KMS-11 (cell line): ENCODE data around the gene TCF7.
A peak's percentile ranks its signal among the peaks of the same experiment; 100 is the strongest.

ENCODE experiments used
- H2AFZ ChIP-seq: fragments of 200-600 bp; sonication (generic); 2 replicates; pipeline ENCODE4 v1.6.1; 2016; ENCODE audit warnings: antibody characterized with exemption, mixed run types, low read depth
- H3K27ac ChIP-seq: fragments of 200-600 bp; sonication (generic); 2 replicates; pipeline ENCODE4 v1.6.1; 2016; ENCODE audit warnings: mild to moderate bottlenecking, mixed run types
- H3K27me3 ChIP-seq: fragments of 200-600 bp; sonication (generic); 2 replicates; pipeline ENCODE4 v1.6.1; 2017; ENCODE audit warnings: mild to moderate bottlenecking, low read depth, mixed run types, moderate library complexity; ENCODE audit not compliant: insufficient read depth
- H3K36me3 ChIP-seq: fragments of 200-600 bp; sonication (generic); 2 replicates; pipeline ENCODE4 v1.6.1; 2017; ENCODE audit warnings: mild to moderate bottlenecking, mixed run types; ENCODE audit not compliant: insufficient read depth
- H3K4me1 ChIP-seq: fragments of 200-600 bp; sonication (generic); 2 replicates; pipeline ENCODE4 v1.6.1; 2016; ENCODE audit warnings: mild to moderate bottlenecking, low read depth, mixed run types; ENCODE audit not compliant: poor library complexity, severe bottlenecking
- H3K4me2 ChIP-seq: fragments of 200-600 bp; sonication (generic); 2 replicates; pipeline ENCODE4 v1.7.0; 2016; ENCODE audit warnings: mild to moderate bottlenecking, mixed run types
- H3K4me3 ChIP-seq: fragments of 200-600 bp; sonication (generic); IDR thresholded peaks from 2 replicates; pipeline ENCODE4 v1.6.1; 2017; ENCODE audit warnings: low read depth, low read length, mixed read lengths; ENCODE audit not compliant: insufficient read depth
- H3K79me2 ChIP-seq: fragments of 200-600 bp; sonication (generic); 2 replicates; pipeline ENCODE4 v1.6.1; 2016; ENCODE audit warnings: low read depth, mixed run types; ENCODE audit not compliant: insufficient read depth
- H3K9ac ChIP-seq: fragments of 200-600 bp; sonication (generic); 2 replicates; pipeline ENCODE4 v1.6.1; 2016; ENCODE audit warnings: mild to moderate bottlenecking, mixed run types
- H4K20me1 ChIP-seq: fragments of 200-600 bp; sonication (generic); 2 replicates; pipeline ENCODE4 v1.6.1; 2016; ENCODE audit warnings: mild to moderate bottlenecking, mixed run types; ENCODE audit not compliant: insufficient read depth
- CTCF ChIP-seq: fragments of 200-600 bp; sonication (generic); conservative IDR thresholded peaks from 2 replicates; pipeline ENCODE4 v1.6.1; 2017; ENCODE audit warnings: low read depth, mild to moderate bottlenecking, antibody characterized with exemption, low read length, moderate library complexity, mixed read lengths

Gene TCF7

DNA sequence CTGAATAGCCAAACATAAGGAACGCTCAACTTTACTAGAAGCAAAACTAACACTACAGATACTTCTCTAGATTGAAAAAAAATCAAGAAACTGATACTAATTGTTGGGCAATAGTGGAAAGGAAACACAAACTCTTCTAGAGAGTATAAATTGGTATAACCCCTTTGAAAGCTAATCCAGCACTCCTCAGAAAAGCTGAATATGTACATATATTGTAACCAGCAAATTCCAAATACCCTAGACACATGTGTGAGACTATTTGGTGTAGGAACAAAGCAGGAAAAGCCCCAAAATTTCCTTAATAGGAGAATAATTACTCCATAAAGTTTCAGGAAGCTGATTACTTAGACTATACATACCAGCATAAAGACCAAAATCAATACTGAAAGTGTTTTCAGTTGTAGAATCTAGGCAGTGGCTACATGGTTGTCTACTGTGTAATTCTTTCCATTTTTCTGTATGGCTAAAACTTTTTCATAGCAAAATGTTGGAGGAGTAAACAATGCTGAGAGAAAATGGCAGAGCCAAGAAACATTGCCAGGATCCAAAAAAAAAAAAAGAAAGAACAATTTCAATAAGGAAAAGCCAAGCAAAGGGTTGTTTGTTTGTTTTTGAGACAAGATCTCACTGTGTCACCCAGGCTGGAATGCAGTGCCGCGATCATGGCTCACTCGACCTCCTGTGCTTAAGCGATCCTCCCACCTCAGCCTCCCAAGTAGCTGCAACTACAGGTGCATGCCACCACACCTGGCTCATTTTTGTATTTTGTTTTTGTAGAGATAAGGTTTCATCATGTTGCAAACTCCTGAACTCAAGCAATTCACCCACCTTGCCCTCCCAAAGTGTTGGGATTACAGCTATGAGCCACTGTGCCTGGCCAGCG lies 47.3 kb downstream of the TCF7 start:
- Histone ChIP-seq H3K4me2 (no peak overlapping the region), H3K27ac (no peak overlapping the region), H3K9ac (no peak overlapping the region), H4K20me1 (peaks cover 5% of the 10 kb centered on the region; the same call in 1 of the 2 replicates), H3K27me3 (no peaks in the 10 kb centered on the region), H3K4me1 (peaks cover 8% of the 10 kb centered on the region), H2AFZ (no peak overlapping the region), H3K36me3 (peaks cover 6% of the 10 kb centered on the region; the same call in 1 of the 2 replicates), H3K4me3 (no peak overlapping the region), H3K79me2 (no peaks in the 10 kb centered on the region; the same call in 1 of the 2 replicates)
- TF ChIP-seq CTCF: no peak

- TF ChIP-seq CTCF: no peak
These were observed 48.1 kb downstream of the TCF7 start for GRCh38 chr5:134162592-134162991.

DNA sequence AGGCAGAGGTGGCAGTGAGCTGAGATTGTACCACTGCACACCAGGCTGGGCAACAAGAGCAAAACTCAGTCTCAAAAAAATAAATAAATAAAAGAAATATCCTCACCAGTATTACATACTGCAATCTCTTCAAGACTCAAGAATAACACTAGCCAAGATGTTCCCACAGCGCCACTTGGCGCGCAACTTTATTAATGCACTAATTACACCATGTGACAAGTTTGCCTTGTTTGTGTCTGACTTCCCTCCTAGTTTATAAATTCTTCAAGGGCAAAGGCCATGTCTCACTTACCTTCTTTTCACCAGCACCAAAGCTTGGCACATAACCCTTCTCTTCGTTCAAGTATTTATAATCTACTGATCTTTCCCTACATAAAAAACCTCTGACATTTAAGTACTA lies 57.5 kb downstream of the TCF7 start:
- Histone ChIP-seq H3K36me3 (peaks cover 11% of the 10 kb centered on the region), H4K20me1 (peaks cover 11% of the 10 kb centered on the region), H3K27me3 (no peaks in the 10 kb centered on the region), H3K4me1 (peaks cover 13% of the 10 kb centered on the region), H3K27ac (no peak overlapping the region), H2AFZ (no peak overlapping the region), H3K4me2 (no peak overlapping the region), H3K9ac (no peak overlapping the region), H3K4me3 (no peak overlapping the region), H3K79me2 (peaks cover 81% of the 10 kb centered on the region)
- TF ChIP-seq CTCF: no peak

More at GRCh38 chr5:134162592-134162991, 48.1 kb downstream of the TCF7 start:
- peaks cover 8% of the 10 kb centered on the region for H3K4me1 ChIP-seq
- no peaks in the 10 kb centered on the region; the same call in 1 of the 2 replicates for H3K79me2 ChIP-seq
- no peak overlapping the region for H3K4me3 ChIP-seq
- H3K36me3 ChIP-seq: peaks cover 11% of the 10 kb centered on the region; the same call in 1 of the 2 replicates
- H2AFZ ChIP-seq: no peak overlapping the region
- no peak overlapping the region for H3K4me2 ChIP-seq
- H3K27me3 ChIP-seq: no peaks in the 10 kb centered on the region
- H3K9ac ChIP-seq: no peak overlapping the region
- no peak overlapping the region for H3K27ac ChIP-seq
- peaks cover 5% of the 10 kb centered on the region; the same call in 1 of the 2 replicates for H4K20me1 ChIP-seq

DNA sequence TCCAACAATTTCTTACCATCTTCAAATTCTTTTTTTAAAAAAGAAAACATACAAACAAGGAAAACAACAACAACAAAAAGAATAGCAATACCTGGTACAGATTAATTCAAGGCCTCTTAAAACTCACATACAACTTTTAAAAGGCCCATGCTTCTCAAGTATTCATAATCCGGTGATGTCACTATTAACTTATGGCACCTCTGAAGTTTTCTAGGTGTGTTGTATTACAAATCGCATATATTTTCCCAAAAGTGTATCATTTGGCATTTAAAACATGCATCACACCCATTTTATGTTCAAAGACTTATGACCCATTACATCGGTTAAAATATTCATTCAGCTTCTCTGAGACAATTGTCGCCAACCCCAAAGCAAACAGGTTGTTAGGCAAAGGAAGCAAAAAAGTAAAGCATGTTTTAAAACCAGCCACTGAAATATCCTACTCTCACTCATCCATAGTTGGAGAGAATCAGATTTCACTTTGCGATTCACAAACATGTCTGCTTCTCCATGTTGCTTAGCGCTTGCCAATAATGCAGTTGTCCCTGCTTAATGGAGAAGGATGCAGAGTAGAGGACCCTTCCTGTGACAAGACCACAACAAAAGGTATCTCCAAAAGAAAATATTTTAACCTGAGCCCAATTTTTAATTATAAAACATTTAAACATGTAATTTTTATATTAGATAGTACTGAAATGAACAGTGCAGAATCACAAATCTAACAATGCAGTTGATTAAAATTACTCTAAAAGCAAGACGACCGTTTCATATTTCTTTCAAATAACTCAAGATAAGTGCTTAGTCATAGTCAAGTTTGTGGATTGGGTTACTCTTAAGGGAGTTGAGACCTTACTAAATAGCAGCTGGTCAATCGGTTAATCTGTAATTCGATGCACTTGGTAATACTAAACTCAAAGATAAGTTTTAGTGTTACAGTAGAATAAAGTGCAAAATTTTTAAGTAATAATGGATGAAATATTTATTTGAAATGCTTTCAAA lies 60.7 kb downstream of the TCF7 start:
- Histone ChIP-seq H3K27me3 (no peaks in the 10 kb centered on the region), H3K4me1 (peaks cover 19% of the 10 kb centered on the region), H3K36me3 (peaks cover 8% of the 10 kb centered on the region), H3K4me2 (peak overlapping the region; percentile 90), H3K4me3 (no peak overlapping the region), H3K79me2 (peaks cover 62% of the 10 kb centered on the region), H2AFZ (no peak overlapping the region), H3K27ac (peak overlapping the region; percentile 97), H3K9ac (peak overlapping the region; percentile 99), H4K20me1 (peaks cover 11% of the 10 kb centered on the region)
- no peak for TF ChIP-seq CTCF
